Retinal pigment epithelial cell (primary cell): ENCODE data around the gene TSPAN17.

Experiments used
- DNase-seq: peaks from one replicate; pipeline ENCODE4 v3.0.0-alpha.2; 2010; ENCODE audit warnings: low read depth
- H3K4me3 ChIP-seq: 2 replicates; pipeline ENCODE4 v1.5.1; 2011; ENCODE audit warnings: mild to moderate bottlenecking, low read length, control low read depth, moderate library complexity
- CTCF ChIP-seq: conservative IDR thresholded peaks from 2 replicates; pipeline ENCODE4 v1.5.1; 2011; ENCODE audit warnings: low read depth, low read length, control low read depth, inconsistent platforms

TSPAN17 gene

GRCh38 chr5:176653401-176654385, 6.4 kb downstream of the TSPAN17 start:
- DNase-seq = no peak
- no peak overlapping the region for H3K4me3 ChIP-seq
- TF ChIP-seq CTCF = no peak

GRCh38 chr5:176654856-176655255, 7.6 kb downstream of the TSPAN17 start:
- no peak overlapping the region for H3K4me3 ChIP-seq
- no peak for TF ChIP-seq CTCF
- DNase-seq = no peak

- no peak for DNase-seq
- H3K4me3 ChIP-seq = no peak overlapping the region
- TF ChIP-seq CTCF = no peak
Observed at GRCh38 chr5:176656467-176656990, 9.2 kb downstream of the TSPAN17 start.

GRCh38 chr5:176658007-176658599, 10.8 kb downstream of the TSPAN17 start:
- TF ChIP-seq CTCF = peak; percentile 92
- H3K4me3 ChIP-seq = no peak overlapping the region
- DNase-seq = no peak

GRCh38 chr5:176658817-176659511, 11.7 kb downstream of the TSPAN17 start:
- TF ChIP-seq CTCF = no peak
- no peak for DNase-seq
- no peak overlapping the region for H3K4me3 ChIP-seq

GRCh38 chr5:176659512-176659839, 12.2 kb downstream of the TSPAN17 start:
- DNase-seq = no peak
- H3K4me3 ChIP-seq = no peak overlapping the region
- TF ChIP-seq CTCF = no peak
